ENCODE results near the gene TCF4. TPM values are rescaled to one million over a fixed set of nuclear protein-coding genes. Genes with fewer than 3 reads are reported as not detected.

Gene TCF4
- total RNA-seq, 1 experiment from 2014 or later: 2.3 TPM

DNA sequence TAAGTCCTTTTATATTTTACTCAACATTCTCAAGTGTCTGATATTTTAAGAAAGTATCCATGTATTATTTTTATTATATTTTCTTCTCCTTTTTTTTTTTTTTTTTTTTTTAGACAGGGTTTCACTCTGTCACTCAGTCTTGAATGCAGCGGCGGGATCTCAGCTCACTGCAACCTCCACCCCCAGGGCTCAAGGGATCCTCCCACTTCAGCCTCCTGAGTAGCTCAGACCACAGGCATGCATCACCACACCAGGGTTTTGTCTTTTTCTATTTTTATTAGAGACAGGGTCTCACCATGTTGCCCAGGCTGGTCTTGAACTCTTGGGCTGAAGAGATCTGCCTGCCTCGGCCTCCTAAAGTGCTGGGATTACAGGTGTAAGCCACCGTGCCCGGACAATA lies 212.1 kb downstream of the TCF4 start:
- intact Hi-C loops (cut with micrococcal nuclease; ENCODE audit: unreplicated experiment): no loop called here
- Histone ChIP-seq H3K27ac (ENCODE audit: low read length) (no peak overlapping the region), H3K9me3 (ENCODE audit: control insufficient read depth, insufficient read depth, low read depth, low read length) (no peaks in the 10 kb centered on the region), H3K27me3 (ENCODE audit: control insufficient read depth, insufficient read depth, low read length) (no peaks in the 10 kb centered on the region), H3K4me3 (ENCODE audit: low read depth in 2 of 2, low read length in 2 of 2) (no peak overlapping the region), H3K4me1 (ENCODE audit: control insufficient read depth, insufficient read depth, low read length) (no peaks in the 10 kb centered on the region), H3K36me3 (ENCODE audit: control insufficient read depth, insufficient read depth, low read length) (no peaks in the 10 kb centered on the region)
- DNase-seq (ENCODE audit: low read depth, low spot score): no peak
- ChIA-PET POLR2A (no interaction called here), CTCF (no interaction called here)
- in situ Hi-C loops (cut with HindIII; ENCODE audit: low pct_unique_long_range_greater_than_20kb, low sequenced_read_pairs): no loop called here
- ATAC-seq: no peak
- BruUV-seq (replicated peaks): no TSS peak
- TF ChIP-seq REST (IDR thresholded peaks at IDR 0.05; ENCODE audit: insufficient read depth in 1 of 2, low read depth in 2 of 2, low read length in 1 of 2): no peak
- TF ChIP-seq CTCF (IDR thresholded peaks at IDR 0.05): no peak

DNA sequence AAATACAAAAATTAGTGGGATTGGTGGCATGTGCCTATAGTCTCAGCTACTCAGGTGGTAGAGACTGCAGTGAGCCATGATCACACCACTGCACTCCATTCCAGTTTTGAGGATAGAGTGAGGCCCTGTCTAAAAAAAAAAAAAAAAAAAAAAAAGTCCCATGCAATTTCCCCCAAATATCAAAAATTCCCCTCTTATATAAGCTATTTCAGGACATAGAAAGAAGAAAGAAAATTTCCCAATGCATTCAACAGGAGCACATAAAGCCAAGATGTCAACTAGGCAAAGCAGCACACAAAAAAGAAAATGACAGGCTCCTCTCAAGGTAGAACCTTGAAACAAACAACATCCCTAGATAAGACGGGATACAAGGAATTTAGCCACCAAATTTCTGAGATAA lies 213.3 kb downstream of the TCF4 start:
- Histone ChIP-seq H3K27ac (ENCODE audit: low read length) (no peak overlapping the region), H3K27me3 (ENCODE audit: control insufficient read depth, insufficient read depth, low read length) (no peaks in the 10 kb centered on the region), H3K36me3 (ENCODE audit: control insufficient read depth, insufficient read depth, low read length) (no peaks in the 10 kb centered on the region), H3K4me3 (ENCODE audit: low read depth in 2 of 2, low read length in 2 of 2) (no peak overlapping the region), H3K4me1 (ENCODE audit: control insufficient read depth, insufficient read depth, low read length) (no peaks in the 10 kb centered on the region), H3K9me3 (ENCODE audit: control insufficient read depth, insufficient read depth, low read depth, low read length) (no peaks in the 10 kb centered on the region)
- BruUV-seq (replicated peaks): no TSS peak
- DNase-seq (ENCODE audit: low read depth, low spot score) (no peak), ATAC-seq (no peak)
- intact Hi-C loops (cut with micrococcal nuclease; ENCODE audit: unreplicated experiment) (no loop called here), in situ Hi-C loops (cut with HindIII; ENCODE audit: low pct_unique_long_range_greater_than_20kb, low sequenced_read_pairs) (no loop called here)
- TF ChIP-seq CTCF (IDR thresholded peaks at IDR 0.05) (no peak), REST (IDR thresholded peaks at IDR 0.05; ENCODE audit: insufficient read depth in 1 of 2, low read depth in 2 of 2, low read length in 1 of 2) (no peak), TCF7L2 (IDR thresholded peaks at IDR 0.05; ENCODE audit: low read depth, low read length) (no peak), POLR2AphosphoS5 (IDR thresholded peaks at IDR 0.05; ENCODE audit: low read depth, low read length) (no peak), SIN3A (IDR thresholded peaks at IDR 0.05; ENCODE audit: borderline replicate concordance, insufficient read depth, low read depth, low read length) (no peak)
- ChIA-PET POLR2A (no interaction called here), CTCF (no interaction called here)

All from Panc1 (cell line).